Progenitor cell of endocrine pancreas (in vitro differentiated cells): Measurements from ENCODE around the gene LMO2. TPM values are rescaled to one million over a fixed set of nuclear protein-coding genes. Genes with fewer than 3 reads are reported as not detected.

Source experiments
- DNase-seq: peaks from one replicate; pipeline ENCODE4 v3.0.0; 2021; ENCODE audit warnings: low spot score; ENCODE audit not compliant: unreplicated experiment
- H3K27ac Mint-ChIP-seq: 2 replicates; pipeline ENCODE4 v1.8.0; 2021; ENCODE audit warnings: mild to moderate bottlenecking, moderate library complexity, mixed read lengths
- H3K27me3 Mint-ChIP-seq: 2 replicates; pipeline ENCODE4 v1.8.0; 2021; ENCODE audit warnings: mixed read lengths
- H3K36me3 Mint-ChIP-seq: 2 replicates; pipeline ENCODE4 v1.8.0; 2022; ENCODE audit warnings: mixed read lengths; ENCODE audit not compliant: insufficient read depth
- H3K4me1 Mint-ChIP-seq: 2 replicates; pipeline ENCODE4 v1.8.0; 2021; ENCODE audit warnings: low read depth, mixed read lengths
- H3K4me3 Mint-ChIP-seq: 2 replicates; pipeline ENCODE4 v1.8.0; 2021; ENCODE audit warnings: low read depth, mild to moderate bottlenecking, moderate library complexity, mixed read lengths
- H3K9me3 Mint-ChIP-seq: 2 replicates; pipeline ENCODE4 v1.8.0; 2021; ENCODE audit warnings: low read depth, mixed read lengths
- total RNA-seq: library from RNA; stranded (reverse); gene quantifications from 2 replicates; pipeline ENCODE4 v1.2.1, GENCODE V29; 2021
- TF ChIP-seq, protein P1 (sequence below): fragments of 200-600 bp; sonication (generic); IDR thresholded peaks from one replicate; pipeline ENCODE4 v1.5.0; 2021; ENCODE audit warnings: antibody characterized with exemption, mild to moderate bottlenecking; ENCODE audit not compliant: unreplicated experiment

LMO2 gene
- total RNA-seq, 1 donor from 2014 or later: 0.36 TPM

DNA sequence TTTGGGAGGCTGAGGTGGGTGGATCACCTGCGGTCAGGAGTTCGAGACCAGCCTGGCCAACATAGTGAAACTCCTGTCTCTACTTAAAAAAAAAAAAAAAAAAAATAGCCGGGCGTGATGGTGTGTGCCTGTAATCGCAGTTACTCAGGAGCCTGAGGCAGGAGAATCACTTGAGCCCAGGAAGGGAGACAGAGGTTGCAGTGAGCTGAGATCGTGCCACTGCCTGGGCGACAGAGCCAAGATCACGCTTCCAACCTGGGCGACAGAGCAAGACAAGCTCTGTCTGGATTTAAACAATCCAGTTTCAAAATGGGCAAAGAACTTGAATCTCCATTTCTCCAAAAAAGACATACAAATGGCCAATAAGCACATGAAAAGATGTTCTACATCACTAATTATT is 12.5 kb downstream of the LMO2 start:
- no peaks in the 10 kb centered on the region for H3K36me3 Mint-ChIP-seq
- no peaks in the 10 kb centered on the region for H3K4me1 Mint-ChIP-seq
- H3K9me3 Mint-ChIP-seq: no peaks in the 10 kb centered on the region
- DNase-seq: no peak
- no peak overlapping the region for H3K27ac Mint-ChIP-seq
- H3K4me3 Mint-ChIP-seq: no peak overlapping the region
- TF ChIP-seq, protein P1, sequence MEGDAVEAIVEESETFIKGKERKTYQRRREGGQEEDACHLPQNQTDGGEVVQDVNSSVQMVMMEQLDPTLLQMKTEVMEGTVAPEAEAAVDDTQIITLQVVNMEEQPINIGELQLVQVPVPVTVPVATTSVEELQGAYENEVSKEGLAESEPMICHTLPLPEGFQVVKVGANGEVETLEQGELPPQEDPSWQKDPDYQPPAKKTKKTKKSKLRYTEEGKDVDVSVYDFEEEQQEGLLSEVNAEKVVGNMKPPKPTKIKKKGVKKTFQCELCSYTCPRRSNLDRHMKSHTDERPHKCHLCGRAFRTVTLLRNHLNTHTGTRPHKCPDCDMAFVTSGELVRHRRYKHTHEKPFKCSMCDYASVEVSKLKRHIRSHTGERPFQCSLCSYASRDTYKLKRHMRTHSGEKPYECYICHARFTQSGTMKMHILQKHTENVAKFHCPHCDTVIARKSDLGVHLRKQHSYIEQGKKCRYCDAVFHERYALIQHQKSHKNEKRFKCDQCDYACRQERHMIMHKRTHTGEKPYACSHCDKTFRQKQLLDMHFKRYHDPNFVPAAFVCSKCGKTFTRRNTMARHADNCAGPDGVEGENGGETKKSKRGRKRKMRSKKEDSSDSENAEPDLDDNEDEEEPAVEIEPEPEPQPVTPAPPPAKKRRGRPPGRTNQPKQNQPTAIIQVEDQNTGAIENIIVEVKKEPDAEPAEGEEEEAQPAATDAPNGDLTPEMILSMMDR: no peak
- H3K27me3 Mint-ChIP-seq: peaks cover 53% of the 10 kb centered on the region

GRCh38 chr11:33877038-33877437 is 14.8 kb downstream of the LMO2 start:
- Mint-ChIP-seq H3K4me1 (no peaks in the 10 kb centered on the region), H3K27ac (no peak overlapping the region), H3K36me3 (no peaks in the 10 kb centered on the region), H3K4me3 (no peak overlapping the region), H3K27me3 (peaks cover 63% of the 10 kb centered on the region), H3K9me3 (no peaks in the 10 kb centered on the region)
- no peak for DNase-seq
- TF ChIP-seq, protein P1: no peak

GRCh38 chr11:33875621-33876294 is 16.1 kb downstream of the LMO2 start:
- peaks cover 62% of the 10 kb centered on the region for H3K27me3 Mint-ChIP-seq
- H3K9me3 Mint-ChIP-seq: no peaks in the 10 kb centered on the region
- no peaks in the 10 kb centered on the region for H3K4me1 Mint-ChIP-seq
- TF ChIP-seq, protein P1: no peak
- no peak overlapping the region for H3K27ac Mint-ChIP-seq
- H3K36me3 Mint-ChIP-seq: no peaks in the 10 kb centered on the region
- no peak overlapping the region for H3K4me3 Mint-ChIP-seq
- no peak for DNase-seq

DNA sequence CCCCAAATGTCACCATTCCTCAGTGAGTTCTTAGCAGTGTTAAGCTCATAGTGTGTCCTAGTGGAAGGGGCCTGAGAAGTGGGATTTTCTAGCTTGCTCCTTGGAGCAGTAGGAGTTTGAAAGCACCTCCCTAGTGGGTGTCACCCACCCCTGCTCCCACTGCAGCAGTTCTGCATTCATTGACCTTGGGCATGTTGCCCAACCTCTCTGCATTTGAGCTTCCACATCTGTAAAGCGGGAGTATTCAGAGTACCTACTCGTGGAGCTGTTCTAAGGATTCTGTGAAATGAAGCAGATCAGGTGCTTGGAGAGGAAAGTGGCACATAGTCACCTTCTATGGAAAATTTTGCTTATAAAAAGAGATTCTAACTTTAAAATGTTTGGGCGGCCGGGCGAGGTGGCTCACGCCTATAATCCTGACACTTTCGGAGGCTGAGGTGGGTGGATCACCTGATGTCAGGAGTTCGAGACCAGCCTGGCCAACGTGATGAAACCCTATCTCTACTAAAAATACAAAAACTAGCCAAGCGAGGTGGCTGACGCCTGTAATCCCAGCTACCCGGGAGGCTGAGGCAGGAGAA is 16.9 kb downstream of the LMO2 start:
- H3K27me3 Mint-ChIP-seq: peaks cover 68% of the 10 kb centered on the region
- no peak overlapping the region for H3K4me3 Mint-ChIP-seq
- TF ChIP-seq, protein P1: no peak

GRCh38 chr11:33874433-33874832 is 17.4 kb downstream of the LMO2 start:
- H3K9me3 Mint-ChIP-seq: no peaks in the 10 kb centered on the region
- peaks cover 2% of the 10 kb centered on the region for H3K4me1 Mint-ChIP-seq
- TF ChIP-seq, protein P1: no peak
- no peaks in the 10 kb centered on the region for H3K36me3 Mint-ChIP-seq
- H3K27ac Mint-ChIP-seq: no peak overlapping the region
- H3K27me3 Mint-ChIP-seq: peaks cover 71% of the 10 kb centered on the region
- DNase-seq: no peak
- no peak overlapping the region for H3K4me3 Mint-ChIP-seq

More for the DNA sequence above, 16.9 kb downstream of the LMO2 start:
- Mint-ChIP-seq H3K27ac (no peak overlapping the region), H3K36me3 (no peaks in the 10 kb centered on the region), H3K4me1 (peaks cover 1% of the 10 kb centered on the region), H3K9me3 (no peaks in the 10 kb centered on the region)
- no peak for DNase-seq
